K562 (cell line): ENCODE data around the gene RNGTT. TPM values are rescaled to one million over a fixed set of nuclear protein-coding genes. Genes with fewer than 3 reads are reported as not detected.

Source experiments
- ATAC-seq: fragments of 200-7000 bp; cut with Tn5 transposase; 3 replicates; pipeline ENCODE4 v1.9.1; 2020; ENCODE audit warnings: moderate library complexity
- BruUV-seq: library from RNA; stranded (reverse); fragments of 400-500 nt; replicated peaks from 2 replicates; lab custom pipeline; 2021; lab: Mats Ljungman, UMichigan
- CTCF ChIA-PET: fragments of 300-600 bp; formaldehyde crosslinking; extraction: SDS; loops from one replicate; lab custom pipeline; 2021; ENCODE audit warnings: low intra/inter-chr PET ratio; lab: Yijun Ruan, JAX
- POLR2A ChIA-PET: fragments of 300-600, 350-650 bp; sonication (Branson Sonifier 250); formaldehyde crosslinking; extraction: SDS; loops from one replicate; lab custom pipeline; 2021; ENCODE audit warnings: antibody characterized with exemption, inconsistent platforms; lab: Yijun Ruan, JAX
- DNase-seq, 4 experiments: peaks; one replicate each; pipeline versions ENCODE4 v3.0.0 to v3.0.0-alpha.2; 2011 to 2018; ENCODE audit warnings: low spot score in 3 of 4, mixed read lengths in 3 of 4; ENCODE audit errors: extremely low read depth in 1 of 4
- FAIRE-seq: peaks from 2 replicates; lab custom pipeline; 2011; peaks lifted over from hg19 to GRCh38; lab: Jason Lieb, UNC
- H2AFZ ChIP-seq: 2 replicates; pipeline ENCODE4 v1.6.0; 2011; ENCODE audit warnings: low read depth, low read length, control low read depth, inconsistent platforms
- H3K27ac ChIP-seq: fragments of 200-600 bp; 3 replicates; pipeline ENCODE4 v1.8.0; 2011; ENCODE audit warnings: low read depth, mild to moderate bottlenecking, control low read depth, inconsistent platforms, low read length, moderate library complexity, mixed read lengths; ENCODE audit errors: extremely low read depth
- H3K27me3 ChIP-seq, 2 experiments: fragments of 300-600 bp in 1 of 2; 2 replicates in 1 of 2; 3 replicates in 1 of 2; pipeline versions ENCODE4 v1.6.0 to v1.8.0; 2011; ENCODE audit warnings: inconsistent platforms in 2 of 2, low read length in 2 of 2, mild to moderate bottlenecking in 1 of 2, mixed read lengths in 1 of 2, moderate library complexity in 1 of 2; ENCODE audit not compliant: control insufficient read depth in 2 of 2, insufficient read depth in 2 of 2
- H3K36me3 ChIP-seq: fragments of 300-600 bp; 3 replicates; pipeline ENCODE4 v1.8.0; 2011; ENCODE audit warnings: mild to moderate bottlenecking, low read length, inconsistent platforms; ENCODE audit not compliant: control insufficient read depth, insufficient read depth
- H3K4me1 ChIP-seq, 2 experiments: fragments of 200-600 bp in 1 of 2; replicated peaks in 1 of 2; 2 replicates in 1 of 2; 3 replicates in 1 of 2; pipeline versions ENCODE4 v1.5.1 to v1.8.0; 2011; ENCODE audit warnings: inconsistent platforms in 2 of 2, low read length in 2 of 2, mild to moderate bottlenecking in 1 of 2, mixed read lengths in 1 of 2, moderate library complexity in 1 of 2; ENCODE audit not compliant: control insufficient read depth in 2 of 2, insufficient read depth in 2 of 2
- H3K4me2 ChIP-seq: 2 replicates; pipeline ENCODE4 v1.6.1; 2011; ENCODE audit warnings: low read length, control low read depth, inconsistent platforms, mixed read lengths; ENCODE audit not compliant: insufficient read depth
- H3K4me3 ChIP-seq: fragments of 200-600 bp; sonication (generic), shearing (Covaris generic); 2 replicates; pipeline ENCODE4 v1.5.1; 2016; ENCODE audit warnings: control low read depth, inconsistent platforms
- H3K79me2 ChIP-seq: fragments of 200-600 bp; 3 replicates; pipeline ENCODE4 v1.8.0; 2011; ENCODE audit warnings: low read length, inconsistent platforms; ENCODE audit not compliant: control insufficient read depth, insufficient read depth
- H3K9ac ChIP-seq, 2 experiments: 2 replicates each; pipeline versions ENCODE4 v1.6.0 to v1.6.1; 2011; ENCODE audit warnings: low read depth in 2 of 2, low read length in 2 of 2, control low read depth in 1 of 2, inconsistent platforms in 1 of 2, mild to moderate bottlenecking in 1 of 2, mixed read lengths in 1 of 2; ENCODE audit not compliant: insufficient read depth in 1 of 2
- H3K9me1 ChIP-seq: one replicate; pipeline ENCODE4 v1.6.0; 2011; ENCODE audit warnings: inconsistent platforms, mild to moderate bottlenecking, low read length, moderate library complexity; ENCODE audit not compliant: control insufficient read depth, insufficient read depth
- H3K9me3 ChIP-seq: replicated peaks from 2 replicates; pipeline ENCODE4 v1.5.1; 2011; ENCODE audit warnings: low read depth, low read length, inconsistent platforms; ENCODE audit not compliant: control insufficient read depth, insufficient read depth
- H4K20me1 ChIP-seq: replicated peaks from 2 replicates; pipeline ENCODE4 v1.6.1; 2011; ENCODE audit warnings: low read length, inconsistent platforms, mixed read lengths; ENCODE audit not compliant: control insufficient read depth, insufficient read depth
- ARHGAP35 ChIP-seq: fragments of 450-650 bp; IDR thresholded peaks from 2 replicates; pipeline ENCODE4 v1.6.1; 2018; ENCODE audit not compliant: partially characterized antibody
- CREBBP ChIP-seq: IDR thresholded peaks from one replicate; pipeline ENCODE4 v1.6.1; 2012; ENCODE audit warnings: low read depth, mild to moderate bottlenecking, control low read depth, inconsistent platforms, low read length
- DDX20 ChIP-seq: fragments of 450-650 bp; IDR thresholded peaks from 2 replicates; pipeline ENCODE4 v1.6.1; 2016; ENCODE audit warnings: missing genetic modification characterization, low read depth, mild to moderate bottlenecking, missing compliant biosample characterization, moderate library complexity
- HNRNPH1 ChIP-seq: fragments of 200-400 bp; formaldehyde crosslinking; optimal IDR thresholded peaks from 2 replicates; pipeline ENCODE3; 2017; ENCODE audit warnings: low read depth, mild to moderate bottlenecking, low read length, moderate library complexity
- NFE2L1 ChIP-seq: fragments of 450-650 bp; IDR thresholded peaks from 2 replicates; pipeline ENCODE4 v1.6.1; 2016; ENCODE audit warnings: missing genetic modification characterization, low read depth, mild to moderate bottlenecking, missing compliant biosample characterization, moderate library complexity, borderline replicate concordance
- NR2F6 ChIP-seq: fragments of 450-650 bp; formaldehyde crosslinking; IDR thresholded peaks from 2 replicates; pipeline ENCODE4 v1.4.0; 2020; ENCODE audit warnings: mild to moderate bottlenecking
- PHB ChIP-seq: fragments of 250-450 bp; sonication (Bioruptor Pico); IDR thresholded peaks from 2 replicates; pipeline ENCODE4 v1.5.0; 2021
- PYGO2 ChIP-seq: fragments of 450-650 bp; IDR thresholded peaks from 2 replicates; pipeline ENCODE4 v1.6.1; 2016; ENCODE audit warnings: mild to moderate bottlenecking, missing genetic modification characterization, moderate library complexity, missing compliant biosample characterization
- RNF2 ChIP-seq: sonication (generic); IDR thresholded peaks from 2 replicates; pipeline ENCODE4 v1.6.1; 2016
- ZBTB1 ChIP-seq: sonication (generic); formaldehyde crosslinking; IDR thresholded peaks from 2 replicates; pipeline ENCODE4 v1.8.1; 2023; ENCODE audit warnings: missing genetic modification reagents, low read depth, mild to moderate bottlenecking, borderline replicate concordance
- in situ Hi-C: fragments of 300-500 bp; cut with MboI; formaldehyde crosslinking; loops from 4 replicates; pipeline ENCODE4 v1.15.0; 2018; ENCODE audit warnings: inconsistent platforms, mixed read lengths
- intact Hi-C: fragments of 100-400 bp; cut with micrococcal nuclease; formaldehyde crosslinking; loops from 2 replicates; pipeline ENCODE4 v1.14.2; 2022
- polyA plus RNA-seq, 8 experiments: library from polyadenylated mRNA; depleted of rRNA in 4 of 8; stranded (reverse) in 5 of 8; unstranded in 3 of 8; fragments of >200 nt; fragmentation: Nextera tagmentation in 2 of 8; fragmentation: Illumina TruSeq in 1 of 8; extraction: Ambion mirVana in 2 of 8; extraction: Trizol in 1 of 8; gene quantifications; 2 replicates each; pipeline versions ENCODE4 v1.2.1 to v1.2.3, GENCODE V29; 2011 to 2014; ENCODE audit warnings: inconsistent platforms in 1 of 8, missing spikeins in 1 of 8
- total RNA-seq, 7 experiments: library from RNA; depleted of rRNA in 6 of 7; stranded (reverse); fragments of >200 nt in 6 of 7; fragmentation: Illumina TruSeq in 2 of 7; extraction: Trizol in 2 of 7; gene quantifications; 2 replicates each; pipeline versions ENCODE4 v1.2.1 to v1.2.3, GENCODE V29; 2011 to 2021; ENCODE audit warnings: low replicate concordance in 1 of 7
- TF ChIP-seq, protein P1 (sequence below): fragments of 450-650 bp; IDR thresholded peaks from 2 replicates; pipeline ENCODE4 v1.6.1; 2016; ENCODE audit warnings: mild to moderate bottlenecking
- TF ChIP-seq, protein P2 (sequence below): fragments of 250-450 bp; sonication (Bioruptor Pico); IDR thresholded peaks from 2 replicates; pipeline ENCODE4 v1.8.0; 2021; ENCODE audit warnings: mild to moderate bottlenecking, moderate library complexity
- TF ChIP-seq, protein P3 (sequence below): sonication (generic); formaldehyde crosslinking; IDR thresholded peaks from 2 replicates; pipeline ENCODE4 v1.5.0; 2020; ENCODE audit warnings: missing genetic modification reagents
- TF ChIP-seq, protein P4 (sequence below): sonication (generic); formaldehyde crosslinking; IDR thresholded peaks from 2 replicates; pipeline ENCODE4 v1.9.0; 2022; ENCODE audit warnings: mild to moderate bottlenecking, missing genetic modification reagents
- TF ChIP-seq, protein P5 (sequence below): fragments of 450-650 bp; IDR thresholded peaks from 2 replicates; pipeline ENCODE4 v1.6.1; 2016; ENCODE audit warnings: missing biosample characterization, missing genetic modification characterization

Gene RNGTT
- total and polyA plus RNA-seq, 9 of the 15 experiments (the other 6 are each of a cell fraction or from before 2014, with no cell fraction given): 6.1 to 31.7 (median 19.5) TPM

DNA sequence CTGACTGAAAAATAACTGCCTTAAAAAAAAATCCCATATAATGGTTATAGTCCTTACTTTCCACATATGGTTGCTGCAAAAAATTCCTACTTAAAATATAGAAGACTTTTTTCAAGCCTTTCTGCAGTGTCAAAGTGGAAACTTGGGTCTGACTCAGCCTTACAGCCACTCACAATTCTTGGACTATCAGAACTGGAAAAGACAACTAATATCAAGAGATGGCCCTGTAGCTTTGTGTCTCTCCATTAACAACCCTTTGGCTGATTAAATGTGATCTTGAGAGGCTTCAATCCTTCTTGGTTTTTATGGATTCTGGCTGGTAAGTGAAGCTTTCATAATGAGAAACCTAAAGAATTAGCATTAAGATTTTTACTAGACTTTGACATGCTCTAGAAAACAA, 307.8 kb downstream of the RNGTT start:
- Histone ChIP-seq H3K9ac (no peak overlapping the region), H3K79me2 (no peaks in the 10 kb centered on the region), H3K4me2 (no peak overlapping the region), H3K9me3 (no peaks in the 10 kb centered on the region), H3K4me1 (no peaks in the 10 kb centered on the region), H4K20me1 (no peaks in the 10 kb centered on the region), H3K4me3 (no peak overlapping the region), H3K27me3 (no peaks in the 10 kb centered on the region), H2AFZ (no peak overlapping the region), H3K36me3 (no peaks in the 10 kb centered on the region), H3K9me1 (no peaks in the 10 kb centered on the region), H3K27ac (no peak overlapping the region)
- POLR2A ChIA-PET: no interaction called here
- BruUV-seq: no TSS peak
- DNase-seq (no peak), ATAC-seq (no peak), FAIRE-seq (no peak)
- intact Hi-C loops (no loop called here), in situ Hi-C loops (no loop called here)
- TF ChIP-seq ZBTB1 (CRISPR knock-in tag) (no peak), PHB (CRISPR knock-in tag) (no peak), NFE2L1 (tag) (no peak), NR2F6 (CRISPR knock-in tag) (no peak), DDX20 (tag) (no peak), RNF2 (no peak), HNRNPH1 (no peak), PYGO2 (tag) (no peak), CREBBP (no peak), ARHGAP35 (no peak)
- TF ChIP-seq, protein P1, sequence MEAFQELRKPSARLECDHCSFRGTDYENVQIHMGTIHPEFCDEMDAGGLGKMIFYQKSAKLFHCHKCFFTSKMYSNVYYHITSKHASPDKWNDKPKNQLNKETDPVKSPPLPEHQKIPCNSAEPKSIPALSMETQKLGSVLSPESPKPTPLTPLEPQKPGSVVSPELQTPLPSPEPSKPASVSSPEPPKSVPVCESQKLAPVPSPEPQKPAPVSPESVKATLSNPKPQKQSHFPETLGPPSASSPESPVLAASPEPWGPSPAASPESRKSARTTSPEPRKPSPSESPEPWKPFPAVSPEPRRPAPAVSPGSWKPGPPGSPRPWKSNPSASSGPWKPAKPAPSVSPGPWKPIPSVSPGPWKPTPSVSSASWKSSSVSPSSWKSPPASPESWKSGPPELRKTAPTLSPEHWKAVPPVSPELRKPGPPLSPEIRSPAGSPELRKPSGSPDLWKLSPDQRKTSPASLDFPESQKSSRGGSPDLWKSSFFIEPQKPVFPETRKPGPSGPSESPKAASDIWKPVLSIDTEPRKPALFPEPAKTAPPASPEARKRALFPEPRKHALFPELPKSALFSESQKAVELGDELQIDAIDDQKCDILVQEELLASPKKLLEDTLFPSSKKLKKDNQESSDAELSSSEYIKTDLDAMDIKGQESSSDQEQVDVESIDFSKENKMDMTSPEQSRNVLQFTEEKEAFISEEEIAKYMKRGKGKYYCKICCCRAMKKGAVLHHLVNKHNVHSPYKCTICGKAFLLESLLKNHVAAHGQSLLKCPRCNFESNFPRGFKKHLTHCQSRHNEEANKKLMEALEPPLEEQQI: no peak
- TF ChIP-seq, protein P2, sequence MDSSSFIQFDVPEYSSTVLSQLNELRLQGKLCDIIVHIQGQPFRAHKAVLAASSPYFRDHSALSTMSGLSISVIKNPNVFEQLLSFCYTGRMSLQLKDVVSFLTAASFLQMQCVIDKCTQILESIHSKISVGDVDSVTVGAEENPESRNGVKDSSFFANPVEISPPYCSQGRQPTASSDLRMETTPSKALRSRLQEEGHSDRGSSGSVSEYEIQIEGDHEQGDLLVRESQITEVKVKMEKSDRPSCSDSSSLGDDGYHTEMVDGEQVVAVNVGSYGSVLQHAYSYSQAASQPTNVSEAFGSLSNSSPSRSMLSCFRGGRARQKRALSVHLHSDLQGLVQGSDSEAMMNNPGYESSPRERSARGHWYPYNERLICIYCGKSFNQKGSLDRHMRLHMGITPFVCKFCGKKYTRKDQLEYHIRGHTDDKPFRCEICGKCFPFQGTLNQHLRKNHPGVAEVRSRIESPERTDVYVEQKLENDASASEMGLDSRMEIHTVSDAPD (CRISPR knock-in tag): no peak
- TF ChIP-seq, protein P3, sequence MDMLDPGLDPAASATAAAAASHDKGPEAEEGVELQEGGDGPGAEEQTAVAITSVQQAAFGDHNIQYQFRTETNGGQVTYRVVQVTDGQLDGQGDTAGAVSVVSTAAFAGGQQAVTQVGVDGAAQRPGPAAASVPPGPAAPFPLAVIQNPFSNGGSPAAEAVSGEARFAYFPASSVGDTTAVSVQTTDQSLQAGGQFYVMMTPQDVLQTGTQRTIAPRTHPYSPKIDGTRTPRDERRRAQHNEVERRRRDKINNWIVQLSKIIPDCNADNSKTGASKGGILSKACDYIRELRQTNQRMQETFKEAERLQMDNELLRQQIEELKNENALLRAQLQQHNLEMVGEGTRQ (CRISPR knock-in tag): no peak
- TF ChIP-seq, protein P4, sequence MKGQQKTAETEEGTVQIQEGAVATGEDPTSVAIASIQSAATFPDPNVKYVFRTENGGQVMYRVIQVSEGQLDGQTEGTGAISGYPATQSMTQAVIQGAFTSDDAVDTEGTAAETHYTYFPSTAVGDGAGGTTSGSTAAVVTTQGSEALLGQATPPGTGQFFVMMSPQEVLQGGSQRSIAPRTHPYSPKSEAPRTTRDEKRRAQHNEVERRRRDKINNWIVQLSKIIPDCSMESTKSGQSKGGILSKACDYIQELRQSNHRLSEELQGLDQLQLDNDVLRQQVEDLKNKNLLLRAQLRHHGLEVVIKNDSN (CRISPR knock-in tag): no peak
- TF ChIP-seq, protein P5, sequence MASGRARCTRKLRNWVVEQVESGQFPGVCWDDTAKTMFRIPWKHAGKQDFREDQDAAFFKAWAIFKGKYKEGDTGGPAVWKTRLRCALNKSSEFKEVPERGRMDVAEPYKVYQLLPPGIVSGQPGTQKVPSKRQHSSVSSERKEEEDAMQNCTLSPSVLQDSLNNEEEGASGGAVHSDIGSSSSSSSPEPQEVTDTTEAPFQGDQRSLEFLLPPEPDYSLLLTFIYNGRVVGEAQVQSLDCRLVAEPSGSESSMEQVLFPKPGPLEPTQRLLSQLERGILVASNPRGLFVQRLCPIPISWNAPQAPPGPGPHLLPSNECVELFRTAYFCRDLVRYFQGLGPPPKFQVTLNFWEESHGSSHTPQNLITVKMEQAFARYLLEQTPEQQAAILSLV (tag): no peak
- CTCF ChIA-PET: no interaction called here
